IMR-90 (cell line): Measurements from ENCODE around the gene SERPINA1. TPM values are rescaled to one million over a fixed set of nuclear protein-coding genes. Genes with fewer than 3 reads are reported as not detected.

Experiments
- ATAC-seq: fragments of 200-7000 bp; cut with Tn5 transposase; 2 replicates; pipeline ENCODE4 v1.9.1; 2020; ENCODE audit warnings: low read depth, mild to moderate bottlenecking, moderate library complexity
- BruUV-seq: library from RNA; stranded (reverse); fragments of 400-500 nt; replicated peaks from 2 replicates; lab custom pipeline; 2021; lab: Mats Ljungman, UMichigan
- CTCF ChIA-PET: fragments of 300-600 bp; formaldehyde crosslinking; extraction: SDS; loops from one replicate; lab custom pipeline; 2021; ENCODE audit warnings: antibody characterized with exemption; lab: Yijun Ruan, JAX
- POLR2A ChIA-PET: fragments of 300-600 bp; sonication (Branson Sonifier 250); formaldehyde crosslinking; loops from one replicate; lab custom pipeline; 2022; ENCODE audit warnings: antibody characterized with exemption; ENCODE audit not compliant: unreplicated experiment; lab: Charles Lee
- DNase-seq: peaks from one replicate; pipeline ENCODE4 v3.0.0; 2013
- H2AFZ ChIP-seq: replicated peaks from 2 replicates; pipeline ENCODE3; 2013; ENCODE audit warnings: low read length, mild to moderate bottlenecking; ENCODE audit not compliant: poor library complexity
- H2AK5ac ChIP-seq: 2 replicates; pipeline ENCODE4 v1.6.1; 2013; ENCODE audit warnings: low read depth, low read length, inconsistent platforms
- H2AK9ac ChIP-seq: replicated peaks from 2 replicates; pipeline ENCODE3; 2013; ENCODE audit warnings: mild to moderate bottlenecking, low read depth, low read length, moderate library complexity; ENCODE audit not compliant: poor library complexity
- H2BK120ac ChIP-seq: 2 replicates; pipeline ENCODE4 v1.6.1; 2013; ENCODE audit warnings: low read depth, low read length, inconsistent platforms
- H2BK15ac ChIP-seq: 3 replicates; pipeline ENCODE4 v1.6.1; 2013; ENCODE audit warnings: low read depth, low read length, inconsistent platforms
- H2BK20ac ChIP-seq: 2 replicates; pipeline ENCODE4 v1.6.1; 2013; ENCODE audit warnings: low read depth, mild to moderate bottlenecking, inconsistent platforms, low read length, moderate library complexity
- H2BK5ac ChIP-seq: 2 replicates; pipeline ENCODE4 v1.6.1; 2013; ENCODE audit warnings: mild to moderate bottlenecking, low read depth, low read length, inconsistent platforms; ENCODE audit not compliant: poor library complexity, severe bottlenecking
- H3K14ac ChIP-seq: replicated peaks from 2 replicates; pipeline ENCODE4 v1.6.1; 2013; ENCODE audit warnings: low read depth, low read length, inconsistent platforms
- H3K18ac ChIP-seq: 2 replicates; pipeline ENCODE4 v1.6.1; 2013; ENCODE audit warnings: low read depth, low read length, control low read depth
- H3K23ac ChIP-seq: 2 replicates; pipeline ENCODE4 v1.6.1; 2013; ENCODE audit warnings: low read depth, low read length, inconsistent platforms
- H3K27ac ChIP-seq: 2 replicates; pipeline ENCODE4 v1.5.1; 2013; ENCODE audit warnings: mild to moderate bottlenecking, control low read depth, low read length; ENCODE audit not compliant: insufficient read depth
- H3K27me3 ChIP-seq: 2 replicates; pipeline ENCODE4 v1.6.1; 2013; ENCODE audit warnings: low read length; ENCODE audit not compliant: control insufficient read depth, insufficient read depth
- H3K36me3 ChIP-seq: 2 replicates; pipeline ENCODE4 v1.6.1; 2013; ENCODE audit warnings: low read length, mixed read lengths; ENCODE audit not compliant: control insufficient read depth, insufficient read depth
- H3K4ac ChIP-seq: 2 replicates; pipeline ENCODE4 v1.6.1; 2013; ENCODE audit warnings: low read depth, low read length, inconsistent platforms
- H3K4me1 ChIP-seq: 2 replicates; pipeline ENCODE4 v1.6.1; 2013; ENCODE audit warnings: low read length, mixed read lengths; ENCODE audit not compliant: control insufficient read depth, insufficient read depth
- H3K4me2 ChIP-seq: 2 replicates; pipeline ENCODE4 v1.6.1; 2013; ENCODE audit warnings: low read depth, mild to moderate bottlenecking, control low read depth, low read length, moderate library complexity
- H3K4me3 ChIP-seq: 2 replicates; pipeline ENCODE4 v1.5.1; 2013; ENCODE audit warnings: low read depth, mild to moderate bottlenecking, control low read depth, low read length, moderate library complexity; ENCODE audit not compliant: insufficient read depth
- H3K56ac ChIP-seq: 2 replicates; pipeline ENCODE4 v1.6.1; 2013; ENCODE audit warnings: low read length, inconsistent platforms; ENCODE audit not compliant: insufficient read depth; ENCODE audit errors: extremely low read depth
- H3K79me1 ChIP-seq, 2 experiments: 2 replicates each; pipeline ENCODE4 v1.6.1; 2013; ENCODE audit warnings: low read length in 2 of 2, inconsistent platforms in 1 of 2, low read depth in 1 of 2
- H3K9ac ChIP-seq: 2 replicates; pipeline ENCODE4 v1.6.1; 2013; ENCODE audit warnings: low read depth, low read length, control low read depth
- H3K9me1 ChIP-seq: 2 replicates; pipeline ENCODE4 v1.6.1; 2013; ENCODE audit warnings: low read length, inconsistent platforms; ENCODE audit not compliant: insufficient read depth
- H3K9me3 ChIP-seq: 2 replicates; pipeline ENCODE4 v1.6.1; 2013; ENCODE audit warnings: low read length; ENCODE audit not compliant: control insufficient read depth, insufficient read depth
- H4K20me1 ChIP-seq: 2 replicates; pipeline ENCODE4 v1.6.1; 2013; ENCODE audit warnings: low read length, inconsistent platforms; ENCODE audit not compliant: insufficient read depth
- H4K5ac ChIP-seq: 2 replicates; pipeline ENCODE4 v1.6.1; 2013; ENCODE audit warnings: mild to moderate bottlenecking, low read depth, low read length, control low read depth
- H4K8ac ChIP-seq, 2 experiments: 2 replicates each; pipeline ENCODE4 v1.6.1; 2013; ENCODE audit warnings: low read depth in 2 of 2, low read length in 2 of 2, control low read depth in 1 of 2, inconsistent platforms in 1 of 2
- H4K91ac ChIP-seq: 2 replicates; pipeline ENCODE4 v1.6.1; 2013; ENCODE audit warnings: low read depth, low read length, inconsistent platforms; ENCODE audit not compliant: insufficient read depth
- ELK1 ChIP-seq: fragments of 150-350 bp; IDR thresholded peaks from 2 replicates; pipeline ENCODE4 v1.6.1; 2016; ENCODE audit warnings: low read depth, mild to moderate bottlenecking, low read length, moderate library complexity, borderline replicate concordance
- RCOR1 ChIP-seq: IDR thresholded peaks from 2 replicates; pipeline ENCODE4 v1.6.1; 2012; ENCODE audit warnings: mild to moderate bottlenecking, low read length, improper control_type of control experiment; ENCODE audit not compliant: insufficient replicate concordance
- WGBS, 2 experiments: methylation state at CpG; one replicate each; pipeline versions ENCODE4 v1.1.5 to v1.1.7; 2013; ENCODE audit warnings: missing lambda C conversion rate in 2 of 2; ENCODE audit not compliant: insufficient read length in 1 of 2; ENCODE audit errors: extremely low coverage in 2 of 2; 5-methylcytosine and 5-hydroxymethylcytosine counted together
- dilution Hi-C: fragments of 300-500 bp; cut with HindIII; formaldehyde crosslinking; loops from one replicate; pipeline ENCODE4 v1.14.3; 2018; ENCODE audit warnings: low sequenced_read_pairs; ENCODE audit not compliant: unreplicated experiment
- in situ Hi-C: fragments of 300-500 bp; cut with MboI; formaldehyde crosslinking; loops from 3 replicates; pipeline ENCODE4 v1.14.3; 2019; ENCODE audit warnings: low sequenced_read_pairs, inconsistent platforms, mixed read lengths
- intact Hi-C: fragments of 100-400 bp; cut with micrococcal nuclease; formaldehyde crosslinking; loops from 2 replicates; pipeline ENCODE4 v1.10.0; 2022
- polyA plus RNA-seq, 3 experiments: library from polyadenylated mRNA; depleted of rRNA; stranded (reverse); fragments of >200 nt; gene quantifications; 2 replicates each; pipeline ENCODE4 v1.2.3, GENCODE V29; 2012; ENCODE audit warnings: low replicate concordance in 1 of 3
- total RNA-seq: library from RNA; depleted of rRNA; stranded (reverse); fragments of >200 nt; gene quantifications from 2 replicates; pipeline ENCODE4 v1.2.3, GENCODE V29; 2012

SERPINA1 gene
- total and polyA plus RNA-seq, 2 of the 4 experiments (the other 2 are of a cell fraction): 0.54 to 1.2 TPM

- H2AFZ ChIP-seq: no peak overlapping the region
- no peak overlapping the region for H4K8ac ChIP-seq
- dilution Hi-C loops (no loop called here), intact Hi-C loops (no loop called here), in situ Hi-C loops (no loop called here)
- TF ChIP-seq ELK1 (no peak), RCOR1 (no peak)
- H3K14ac ChIP-seq: no peak overlapping the region
- H3K4ac ChIP-seq: no peak overlapping the region
- ChIA-PET POLR2A (no interaction called here), CTCF (no interaction called here)
- H3K4me2 ChIP-seq: no peak overlapping the region
- no CpG with 5 or more reads among the region's 9 CpGs for WGBS, 2 experiments
- DNase-seq (no peak), ATAC-seq (no peak)
- H4K91ac ChIP-seq: no peak overlapping the region
- H3K9me3 ChIP-seq: no peaks in the 10 kb centered on the region
- H2AK9ac ChIP-seq: no peak overlapping the region
- no peak overlapping the region for H3K56ac ChIP-seq
- H2BK120ac ChIP-seq: no peak overlapping the region
- no peak overlapping the region for H2BK15ac ChIP-seq
- H3K27ac ChIP-seq: no peak overlapping the region
- no peaks in the 10 kb centered on the region for H3K79me1 ChIP-seq
- no peak overlapping the region for H4K5ac ChIP-seq
- no peak overlapping the region for H2BK20ac ChIP-seq
- H3K9ac ChIP-seq: no peak overlapping the region
- H3K18ac ChIP-seq: no peak overlapping the region
- H2AK5ac ChIP-seq: no peak overlapping the region
- no peak overlapping the region for H3K4me3 ChIP-seq
- no peaks in the 10 kb centered on the region for H3K36me3 ChIP-seq
- no peak overlapping the region for H2BK5ac ChIP-seq
- H3K9me1 ChIP-seq: no peaks in the 10 kb centered on the region
- no peaks in the 10 kb centered on the region for H3K4me1 ChIP-seq
- H3K23ac ChIP-seq: no peak overlapping the region
- H4K20me1 ChIP-seq: no peaks in the 10 kb centered on the region
- no peaks in the 10 kb centered on the region for H3K27me3 ChIP-seq
- BruUV-seq: no TSS peak
These were observed 9.1 kb upstream of the SERPINA1 start for GRCh38 chr14:94397289-94398181.
